Ovary (tissue), 9 donors: Measurements from ENCODE around the gene HOXD1. TPM values are rescaled to one million over a fixed set of nuclear protein-coding genes. Genes with fewer than 3 reads are reported as not detected.
A peak's percentile ranks its signal among the peaks of the same experiment; 100 is the strongest.

Experiments used
- DNase-seq, 5 donors: peaks; one replicate each; pipeline ENCODE4 v3.0.0-alpha.2; 2019 to 2020
- H3K27ac ChIP-seq, 2 donors: fragments of 200-600 bp; one replicate each; pipeline versions ENCODE4 v1.5.1 to v1.8.0; 2019 to 2022
- H3K27me3 ChIP-seq: fragments of 200-600 bp; one replicate; pipeline ENCODE4 v1.8.0; 2022
- H3K36me3 ChIP-seq: fragments of 200-600 bp; sonication (generic); one replicate; pipeline ENCODE4 v1.5.1; 2019
- H3K4me1 ChIP-seq: one replicate; pipeline ENCODE4 v1.8.1; 2013; ENCODE audit warnings: mild to moderate bottlenecking, moderate library complexity; ENCODE audit not compliant: insufficient read depth
- H3K4me3 ChIP-seq: fragments of 200-600 bp; sonication (generic); one replicate; pipeline ENCODE4 v1.5.1; 2017
- H3K9me3 ChIP-seq, 2 donors: fragments of 200-600 bp in 1 of 2; sonication (generic) in 1 of 2; one replicate each; pipeline versions ENCODE4 v1.5.1 to v1.8.1; 2013 to 2019; ENCODE audit warnings: mild to moderate bottlenecking in 1 of 2, moderate library complexity in 1 of 2
- CTCF ChIP-seq, 3 donors: fragments of 450-650 bp in 2 of 3; fragments of 200-600 bp in 1 of 3; IDR thresholded peaks; one replicate each; pipeline versions ENCODE4 v1.5.1 to v1.8.0; 2016 to 2022; ENCODE audit warnings: antibody characterized with exemption in 3 of 3, mild to moderate bottlenecking in 1 of 3
- EP300 ChIP-seq: sonication (generic); formaldehyde crosslinking; IDR thresholded peaks from one replicate; pipeline ENCODE4 v1.6.1; 2017; ENCODE audit warnings: antibody characterized with exemption
- POLR2A ChIP-seq: fragments of 450-650 bp; IDR thresholded peaks from one replicate; pipeline ENCODE4 v1.6.1; 2017; ENCODE audit warnings: antibody characterized with exemption, mild to moderate bottlenecking, moderate library complexity
- WGBS, 3 donors: extraction: QIAGEN DNeasy Blood & Tissue Kit in 1 of 3; methylation state at CpG; one replicate each; pipeline versions ENCODE4 v1.1.5 to v1.1.7; 2013 to 2017; 5-methylcytosine and 5-hydroxymethylcytosine counted together
- intact Hi-C, 4 donors: fragments of 100-400 bp; cut with DNase I; formaldehyde crosslinking; loops; one replicate each; pipeline versions ENCODE4 v1.11.0 to v1.15.1; 2022 to 2023
- polyA plus RNA-seq, 2 donors: library from polyadenylated mRNA; stranded (reverse); fragments of 200-250 nt in 1 of 2; fragments of 350-450 nt in 1 of 2; fragmentation: Illumina TruSeq in 1 of 2; extraction: RNeasy Lipid Tissue Mini Kit (QIAGEN cat#74804) in 1 of 2; gene quantifications; one replicate each; pipeline ENCODE4 v1.2.3, GENCODE V29; 2013 to 2014
- total RNA-seq, 7 donors: library from RNA; depleted of rRNA in 2 of 7; stranded (reverse); fragments of >200 nt in 2 of 7; fragmentation: NEBNext Ultra II Directional in 3 of 7; extraction: Animal tissue kit (Norgen Biotek cat#: 25700) in 3 of 7; gene quantifications; one replicate each; pipeline versions ENCODE4 v1.1.0 to v1.2.4, GENCODE V29; 2016 to 2023
- donor health status: DM: no; HTN: no; CAD: no; lungs with moderate emphysema.
- donor health status: DM: no; HTN: no; CAD: no.
- donor health status: Bipolar disorder and iron deficiency.
- donor health status: DM: yes; HTN: yes; CAD: no.
- donor health status: DM: no; HTN: no; CAD: no.
- donor health status: DM: yes; HTN: yes; CAD: no.

Gene HOXD1
- total and polyA plus RNA-seq, 9 donors: 0.23 to 5.3 (median 0.55) TPM

DNA sequence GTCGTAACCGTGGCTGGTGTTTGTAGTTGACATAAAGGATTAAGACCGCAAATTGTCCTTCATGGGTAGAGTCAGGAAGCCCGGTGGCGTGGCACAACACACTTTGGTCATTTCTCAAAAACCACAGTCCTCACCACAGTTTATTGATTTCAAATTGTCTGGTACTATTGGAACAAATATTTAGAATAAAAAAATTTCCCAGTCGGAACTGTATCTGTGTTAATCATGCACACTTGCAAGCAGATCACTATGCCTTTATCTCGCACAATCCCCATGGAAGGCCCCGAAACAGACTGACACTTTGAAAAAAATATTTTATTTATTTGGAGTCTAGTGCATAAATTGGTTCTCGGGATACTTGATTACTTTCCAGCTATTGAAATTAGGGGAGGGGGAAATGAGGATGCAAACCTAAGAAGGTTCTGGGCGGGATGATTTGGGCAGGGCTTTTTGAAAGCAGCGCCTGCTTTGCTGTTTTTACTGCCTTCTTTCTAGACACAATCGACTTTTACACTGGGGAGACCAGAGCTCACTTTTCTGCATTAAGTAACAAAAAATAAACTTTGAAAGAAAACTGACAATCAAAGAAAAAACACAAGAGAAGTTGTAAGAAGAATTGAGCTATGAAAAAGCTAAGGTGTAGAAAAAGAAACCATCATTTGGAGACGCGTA, 15.4 kb upstream of the HOXD1 start:
- H3K27ac ChIP-seq: no peak overlapping the region
- peak overlapping the region; percentile 27 for H3K4me3 ChIP-seq
- no peak for TF ChIP-seq POLR2A
- TF ChIP-seq EP300: no peak
- TF ChIP-seq CTCF (IDR thresholded peaks at IDR 0.05): no peak
- no peaks in the 10 kb centered on the region for H3K9me3 ChIP-seq
- intact Hi-C loops: no loop called here
- no peak for DNase-seq
- H3K27me3 ChIP-seq: no peaks in the 10 kb centered on the region
- 66 to 81% (median 72%) methylated on average over 14 of the region's 14 CpGs for WGBS, 3 donors
- no peaks in the 10 kb centered on the region for H3K4me1 ChIP-seq
- H3K36me3 ChIP-seq: no peaks in the 10 kb centered on the region

DNA sequence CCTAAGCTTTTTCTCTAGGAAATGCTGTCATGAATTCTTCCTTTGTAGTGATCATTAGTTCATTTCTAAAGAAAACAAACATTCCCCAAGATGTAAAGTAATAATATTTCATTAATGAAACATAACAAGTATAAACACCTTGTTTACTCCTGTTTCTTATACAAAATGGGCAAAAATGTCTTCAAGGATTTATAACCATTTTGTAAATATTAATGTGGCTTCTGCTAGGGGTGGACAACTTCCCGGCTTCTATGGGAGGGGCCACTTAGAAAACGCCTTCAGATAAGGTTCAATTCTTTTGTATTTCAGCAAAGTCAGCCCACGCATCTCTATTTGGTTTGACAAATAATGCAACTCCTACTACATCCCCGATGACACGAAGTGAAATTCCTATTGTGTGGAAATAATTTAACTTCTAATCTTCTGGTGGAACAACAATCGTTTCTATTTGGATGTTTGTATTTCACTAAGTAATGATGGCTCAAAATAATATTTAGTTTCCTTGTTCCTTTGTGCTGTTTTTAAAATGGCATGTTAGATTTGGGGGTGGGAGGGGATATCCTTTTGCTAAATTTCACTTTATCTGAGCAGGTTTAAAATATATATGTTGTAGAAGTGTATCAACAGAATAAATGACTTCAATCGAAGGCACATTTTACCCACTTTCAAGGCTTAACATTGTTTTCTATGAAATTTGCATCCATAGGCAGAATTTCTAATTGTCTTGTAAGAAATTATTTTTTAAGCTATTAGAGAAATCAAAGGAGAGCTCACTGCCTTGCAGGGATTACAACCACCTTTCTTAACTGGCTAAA, 14.7 kb upstream of the HOXD1 start:
- no peaks in the 10 kb centered on the region for H3K27me3 ChIP-seq
- H3K27ac ChIP-seq: peak overlapping the region in 1 of 2 donors; percentile 82
- peak overlapping the region; percentile 30 for H3K4me3 ChIP-seq
- intact Hi-C loops: no loop called here
- no peaks in the 10 kb centered on the region for H3K36me3 ChIP-seq
- peaks cover 3% of the 10 kb centered on the region for H3K4me1 ChIP-seq
- no peaks in the 10 kb centered on the region for H3K9me3 ChIP-seq
- WGBS, 3 donors: 18 to 55% (median 44%) methylated on average over 7 of the region's 7 CpGs
- TF ChIP-seq POLR2A (no peak), EP300 (no peak), CTCF (IDR thresholded peaks at IDR 0.05) (no peak)
- no peak for DNase-seq

DNA sequence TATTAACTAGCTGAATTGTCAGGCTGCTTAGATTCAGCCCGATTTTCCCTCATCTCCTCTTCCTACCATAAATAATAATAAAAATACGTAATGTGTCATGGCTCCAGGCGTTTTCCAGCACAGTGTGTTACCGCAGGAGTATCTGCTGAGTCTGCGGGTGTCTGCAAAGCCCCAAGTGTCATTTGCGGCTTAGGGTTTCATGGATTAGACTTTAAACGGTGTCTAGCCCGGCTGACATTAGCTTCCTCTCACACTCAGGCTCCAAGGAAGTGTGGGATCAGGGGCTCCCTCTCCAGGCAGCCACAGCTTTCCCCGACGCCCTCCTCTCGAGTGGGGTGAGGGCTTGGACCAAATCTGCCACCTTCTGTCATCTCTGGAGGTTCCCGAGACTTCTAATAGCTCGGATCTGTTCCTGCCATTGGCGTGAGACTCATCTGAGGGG, 14.1 kb upstream of the HOXD1 start:
- H3K9me3 ChIP-seq: no peaks in the 10 kb centered on the region
- H3K27ac ChIP-seq: peak overlapping the region in 1 of 2 donors; percentile 82
- WGBS, 3 donors: 4 to 21% (median 20%) methylated on average over 14 of the region's 14 CpGs
- H3K27me3 ChIP-seq: no peaks in the 10 kb centered on the region
- TF ChIP-seq POLR2A (no peak), EP300 (no peak), CTCF (IDR thresholded peaks at IDR 0.05) (no peak)
- peak in 4 of 5 donors; percentile 33 to 42 (median 38) for DNase-seq
- intact Hi-C loops: no loop called here
- peak overlapping the region; percentile 30 for H3K4me3 ChIP-seq
- H3K36me3 ChIP-seq: no peaks in the 10 kb centered on the region
- peaks cover 3% of the 10 kb centered on the region for H3K4me1 ChIP-seq

DNA sequence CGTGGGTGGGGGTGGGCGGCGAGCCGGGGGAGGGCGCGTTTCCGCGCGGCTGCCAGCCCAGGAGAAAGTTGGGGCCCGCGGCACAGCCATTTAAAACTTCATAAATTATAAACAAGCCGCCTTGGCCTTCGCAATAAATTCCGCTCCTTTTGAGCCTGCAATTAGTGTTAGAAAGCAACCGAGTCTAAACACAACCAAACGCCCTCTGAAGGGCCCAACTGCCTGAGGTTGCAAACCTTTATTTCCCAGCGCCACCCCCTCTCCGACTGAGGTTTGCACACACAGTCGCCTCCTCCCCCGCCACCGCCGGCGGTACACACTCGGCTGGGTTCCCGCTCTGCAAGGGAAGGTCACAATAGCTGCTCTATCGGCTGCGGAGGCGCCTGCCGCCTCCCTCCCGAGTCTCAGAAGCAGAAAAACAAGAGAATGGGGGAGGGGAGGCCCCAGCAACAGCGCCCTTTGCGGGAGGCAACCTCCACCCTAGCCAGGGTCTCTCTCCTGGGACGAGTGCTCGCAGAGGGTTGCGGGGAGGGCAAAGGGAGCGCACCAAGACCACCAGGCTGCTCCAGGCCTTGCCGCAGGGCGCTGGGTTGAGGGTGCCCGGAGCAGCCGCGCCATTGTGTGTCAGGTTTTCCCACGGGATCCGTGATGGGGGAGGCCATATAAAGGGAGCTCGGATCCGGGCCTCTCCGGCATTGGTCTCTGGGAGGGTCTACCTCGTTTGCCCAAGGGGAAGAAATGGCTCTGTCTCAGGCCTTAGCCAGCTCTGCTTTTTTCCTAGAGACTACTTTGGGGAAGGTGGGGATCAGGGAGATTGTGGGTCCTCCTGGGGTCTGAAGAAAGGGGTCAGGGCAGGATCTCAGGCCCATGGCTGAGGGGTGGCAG, 13.4 kb upstream of the HOXD1 start:
- Histone ChIP-seq H3K27me3 (no peaks in the 10 kb centered on the region), H3K4me1 (peaks cover 3% of the 10 kb centered on the region), H3K27ac (peak overlapping the region; percentile 61 to 82), H3K9me3 (no peaks in the 10 kb centered on the region), H3K36me3 (no peaks in the 10 kb centered on the region), H3K4me3 (peak overlapping the region; percentile 30)
- WGBS, 3 donors: 7 to 22% (median 10%) methylated on average over 43 to 47 of the region's 47 CpGs
- TF ChIP-seq CTCF (IDR thresholded peaks at IDR 0.05) (no peak), EP300 (no peak), POLR2A (no peak)
- intact Hi-C loops: no loop called here
- DNase-seq: peak; percentile 75 to 82 (median 77)
